SK-N-SH treated with all-trans-retinoic acid at 6 μM for 48 hours (cell line): Measurements from ENCODE around the gene ALKBH5.

Source experiments
- ARNTL ChIP-seq: fragments of 450-650 bp; formaldehyde crosslinking; IDR thresholded peaks from 2 replicates; pipeline ENCODE4 v1.5.0; 2020; ENCODE audit warnings: low read depth, mild to moderate bottlenecking, moderate library complexity, borderline replicate concordance
- CSDC2 ChIP-seq: fragments of 250-450 bp; sonication (Bioruptor Pico); IDR thresholded peaks from 2 replicates; pipeline ENCODE4 v1.5.0; 2020; ENCODE audit warnings: mild to moderate bottlenecking, moderate library complexity
- GLIS3 ChIP-seq: fragments of 250-450 bp; sonication (Bioruptor Pico); IDR thresholded peaks from 2 replicates; pipeline ENCODE4 v1.5.0; 2020; ENCODE audit warnings: mild to moderate bottlenecking, moderate library complexity
- ISL1 ChIP-seq: fragments of 250-450 bp; sonication (Bioruptor Pico); IDR thresholded peaks from 2 replicates; pipeline ENCODE4 v2.1.2; 2022; ENCODE audit warnings: mild to moderate bottlenecking, moderate library complexity
- OSR1 ChIP-seq: fragments of 250-450 bp; sonication (Bioruptor Pico); IDR thresholded peaks from 2 replicates; pipeline ENCODE4 v1.8.0; 2022; ENCODE audit warnings: moderate library complexity, mild to moderate bottlenecking, inconsistent platforms
- PPARA ChIP-seq: fragments of 250-450 bp; sonication (Bioruptor Pico); IDR thresholded peaks from 2 replicates; pipeline ENCODE4 v1.5.0; 2020; ENCODE audit warnings: mild to moderate bottlenecking, borderline replicate concordance
- RARB ChIP-seq: fragments of 250-450 bp; sonication (Bioruptor Pico); IDR thresholded peaks from 2 replicates; pipeline ENCODE4 v1.8.0; 2021; ENCODE audit warnings: mild to moderate bottlenecking, moderate library complexity
- ZFP3 ChIP-seq: fragments of 250-450 bp; sonication (Bioruptor Pico); IDR thresholded peaks from 2 replicates; pipeline ENCODE4 v1.5.0; 2020; ENCODE audit warnings: mild to moderate bottlenecking, moderate library complexity
- ZFP30 ChIP-seq: fragments of 450-650 bp; formaldehyde crosslinking; IDR thresholded peaks from 2 replicates; pipeline ENCODE4 v1.5.0; 2022; ENCODE audit warnings: mild to moderate bottlenecking, moderate library complexity
- ZNF70 ChIP-seq: fragments of 450-650 bp; formaldehyde crosslinking; IDR thresholded peaks from 2 replicates; pipeline ENCODE4 v1.5.0; 2020; ENCODE audit warnings: mild to moderate bottlenecking, moderate library complexity
- TF ChIP-seq, protein P1 (sequence below): fragments of 250-450 bp; sonication (Bioruptor Pico); IDR thresholded peaks from 2 replicates; pipeline ENCODE4 v1.5.1; 2020; ENCODE audit warnings: low read depth, mild to moderate bottlenecking, moderate library complexity
- TF ChIP-seq, protein P2 (sequence below): fragments of 250-450 bp; sonication (Bioruptor Pico); IDR thresholded peaks from 2 replicates; pipeline ENCODE4 v1.8.0; 2020; ENCODE audit warnings: mild to moderate bottlenecking, moderate library complexity, borderline replicate concordance

GRCh38 chr17:18195246-18195645 is 11.6 kb downstream of the ALKBH5 start:
- TF ChIP-seq ISL1 (CRISPR knock-in tag): no peak
- TF ChIP-seq ZFP30 (CRISPR knock-in tag): no peak
- no peak for TF ChIP-seq RARB (CRISPR knock-in tag)
- no peak for TF ChIP-seq ZFP3 (CRISPR knock-in tag)
- no peak for TF ChIP-seq CSDC2 (CRISPR knock-in tag)
- no peak for TF ChIP-seq GLIS3 (CRISPR knock-in tag)
- TF ChIP-seq OSR1: no peak
- TF ChIP-seq ARNTL (CRISPR knock-in tag): no peak
- TF ChIP-seq PPARA: no peak
- TF ChIP-seq, protein P1, sequence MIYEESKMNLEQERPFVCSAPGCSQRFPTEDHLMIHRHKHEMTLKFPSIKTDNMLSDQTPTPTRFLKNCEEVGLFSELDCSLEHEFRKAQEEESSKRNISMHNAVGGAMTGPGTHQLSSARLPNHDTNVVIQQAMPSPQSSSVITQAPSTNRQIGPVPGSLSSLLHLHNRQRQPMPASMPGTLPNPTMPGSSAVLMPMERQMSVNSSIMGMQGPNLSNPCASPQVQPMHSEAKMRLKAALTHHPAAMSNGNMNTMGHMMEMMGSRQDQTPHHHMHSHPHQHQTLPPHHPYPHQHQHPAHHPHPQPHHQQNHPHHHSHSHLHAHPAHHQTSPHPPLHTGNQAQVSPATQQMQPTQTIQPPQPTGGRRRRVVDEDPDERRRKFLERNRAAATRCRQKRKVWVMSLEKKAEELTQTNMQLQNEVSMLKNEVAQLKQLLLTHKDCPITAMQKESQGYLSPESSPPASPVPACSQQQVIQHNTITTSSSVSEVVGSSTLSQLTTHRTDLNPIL: no peak
- no peak for TF ChIP-seq ZNF70 (CRISPR knock-in tag)
- TF ChIP-seq, protein P2, sequence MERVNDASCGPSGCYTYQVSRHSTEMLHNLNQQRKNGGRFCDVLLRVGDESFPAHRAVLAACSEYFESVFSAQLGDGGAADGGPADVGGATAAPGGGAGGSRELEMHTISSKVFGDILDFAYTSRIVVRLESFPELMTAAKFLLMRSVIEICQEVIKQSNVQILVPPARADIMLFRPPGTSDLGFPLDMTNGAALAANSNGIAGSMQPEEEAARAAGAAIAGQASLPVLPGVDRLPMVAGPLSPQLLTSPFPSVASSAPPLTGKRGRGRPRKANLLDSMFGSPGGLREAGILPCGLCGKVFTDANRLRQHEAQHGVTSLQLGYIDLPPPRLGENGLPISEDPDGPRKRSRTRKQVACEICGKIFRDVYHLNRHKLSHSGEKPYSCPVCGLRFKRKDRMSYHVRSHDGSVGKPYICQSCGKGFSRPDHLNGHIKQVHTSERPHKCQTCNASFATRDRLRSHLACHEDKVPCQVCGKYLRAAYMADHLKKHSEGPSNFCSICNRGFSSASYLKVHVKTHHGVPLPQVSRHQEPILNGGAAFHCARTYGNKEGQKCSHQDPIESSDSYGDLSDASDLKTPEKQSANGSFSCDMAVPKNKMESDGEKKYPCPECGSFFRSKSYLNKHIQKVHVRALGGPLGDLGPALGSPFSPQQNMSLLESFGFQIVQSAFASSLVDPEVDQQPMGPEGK (CRISPR knock-in tag): no peak
